GM19372 (cell line): Measurements from ENCODE around the gene ANP32A.

ENCODE experiments used
- ATAC-seq: cut with Tn5 transposase; IDR thresholded peaks from one replicate; pipeline ENCODE4 v1.9.1; 2021; ENCODE audit warnings: mild to moderate bottlenecking, low read depth, moderate library complexity; ENCODE audit not compliant: unreplicated experiment

The ANP32A gene

GRCh38 chr15:68800875-68801274, 19.8 kb downstream of the ANP32A start:
- ATAC-seq: no peak

GRCh38 chr15:68798346-68799094, 22.2 kb downstream of the ANP32A start:
- no peak for ATAC-seq

GRCh38 chr15:68797599-68798345, 22.9 kb downstream of the ANP32A start:
- ATAC-seq: no peak

GRCh38 chr15:68797191-68797590, 23.5 kb downstream of the ANP32A start:
- ATAC-seq: no peak

GRCh38 chr15:68796576-68796975, 24.1 kb downstream of the ANP32A start:
- ATAC-seq: no peak

GRCh38 chr15:68795298-68795848, 25.3 kb downstream of the ANP32A start:
- peak; percentile 58 for ATAC-seq

DNA sequence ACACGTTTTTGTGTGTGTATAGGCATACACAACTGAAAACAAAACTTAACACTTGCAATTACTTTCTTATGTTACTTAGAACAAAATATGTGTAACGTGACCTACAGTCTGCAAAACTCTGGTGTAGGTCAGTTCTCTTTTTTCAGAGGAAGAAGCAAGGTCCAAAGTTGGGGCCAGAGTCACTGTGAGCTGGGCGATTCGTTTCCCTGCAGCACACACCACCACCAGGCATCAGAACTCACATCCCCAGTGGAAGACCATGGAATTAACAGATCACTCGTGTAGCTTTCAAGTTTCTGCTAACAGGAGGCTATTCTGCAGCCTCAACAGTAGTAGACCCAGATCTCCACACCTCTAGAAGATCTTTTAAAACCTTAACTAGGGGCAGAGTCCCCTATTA, 25.8 kb downstream of the ANP32A start:
- ATAC-seq: no peak

GRCh38 chr15:68794307-68794706, 26.4 kb downstream of the ANP32A start:
- no peak for ATAC-seq

DNA sequence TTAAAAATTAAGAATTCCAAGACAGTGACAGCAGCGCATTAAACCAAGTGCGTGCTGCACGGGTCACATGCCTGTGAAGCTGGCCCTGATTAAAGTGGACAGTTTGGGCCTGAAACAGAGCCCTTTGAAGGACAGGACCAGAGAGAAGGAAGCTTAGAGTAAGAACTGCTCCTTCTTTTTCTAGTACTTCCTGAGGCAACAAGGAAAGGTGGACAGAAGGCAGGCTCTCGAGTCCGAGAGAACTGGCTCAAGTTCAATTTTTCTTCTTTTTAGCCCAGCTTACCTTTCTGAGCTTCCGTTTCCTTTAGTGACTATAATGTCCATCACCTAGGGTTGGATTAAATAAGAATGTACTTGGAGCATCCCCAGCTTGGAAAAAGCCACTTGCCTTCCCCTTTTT, 26.9 kb downstream of the ANP32A start:
- ATAC-seq: no peak

GRCh38 chr15:68792901-68793766, 27.6 kb downstream of the ANP32A start:
- ATAC-seq: no peak

GRCh38 chr15:68791431-68792283, 29.0 kb downstream of the ANP32A start:
- peak; percentile 51 for ATAC-seq

DNA sequence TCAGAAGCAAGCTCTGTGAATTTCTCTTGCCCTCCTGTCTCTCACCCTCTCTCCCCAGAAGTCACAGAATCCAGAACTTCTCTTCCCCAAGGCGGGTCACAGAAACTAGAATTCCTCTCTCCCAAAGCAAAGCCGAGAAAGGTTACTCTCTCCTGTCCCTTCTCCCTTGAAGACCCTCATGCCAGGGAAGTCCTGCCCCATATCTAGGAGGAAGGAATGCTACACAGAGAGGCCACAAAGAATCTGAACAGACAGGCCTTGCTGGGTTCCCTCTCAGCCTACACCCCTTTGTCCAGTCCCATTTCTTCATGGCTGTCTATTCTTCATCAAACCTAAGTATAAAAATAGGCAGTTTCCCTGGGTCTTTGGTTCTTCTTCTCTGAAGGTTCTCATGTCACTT, 29.8 kb downstream of the ANP32A start:
- no peak for ATAC-seq

- no peak for ATAC-seq
These were observed 30.5 kb downstream of the ANP32A start for GRCh38 chr15:68790242-68790575.

GRCh38 chr15:68789534-68790241, 31.0 kb downstream of the ANP32A start:
- no peak for ATAC-seq

DNA sequence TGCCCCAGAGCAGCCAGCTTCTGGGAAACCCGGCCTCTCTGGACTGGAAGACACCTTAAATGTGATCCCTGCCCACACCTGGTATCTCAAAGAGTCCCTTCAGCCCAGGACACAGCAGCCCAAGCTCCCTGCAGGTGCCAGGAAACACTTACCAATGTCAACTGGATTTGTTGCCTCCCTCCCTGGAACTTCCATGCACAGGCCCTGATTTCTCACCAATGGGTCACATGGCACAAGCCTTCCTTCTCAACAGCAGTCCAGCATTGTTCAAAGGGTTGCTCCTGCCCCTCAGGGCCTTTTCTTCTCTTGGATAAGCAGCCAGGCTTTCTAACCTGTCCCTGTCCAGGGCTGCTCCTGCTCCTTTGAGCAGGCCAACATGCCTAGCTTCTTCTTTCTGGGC, 31.6 kb downstream of the ANP32A start:
- no peak for ATAC-seq

DNA sequence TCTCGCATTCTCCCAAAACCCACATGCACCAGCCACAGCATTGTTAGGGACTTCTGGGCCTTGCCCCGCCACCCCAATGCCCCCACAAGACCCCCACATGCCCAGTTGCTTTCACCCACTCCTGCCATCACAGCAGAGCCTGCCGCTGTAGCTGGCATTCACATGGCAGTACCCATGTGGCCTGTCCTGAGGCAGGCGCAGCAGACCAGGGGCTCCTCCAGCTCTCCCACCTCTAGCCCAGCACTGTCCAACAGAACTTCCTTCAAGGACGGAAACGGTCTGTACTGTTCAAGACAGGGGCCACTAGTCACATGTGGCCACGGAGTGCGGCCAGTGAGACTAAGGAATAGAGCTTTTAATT, 32.5 kb downstream of the ANP32A start:
- ATAC-seq: no peak

DNA sequence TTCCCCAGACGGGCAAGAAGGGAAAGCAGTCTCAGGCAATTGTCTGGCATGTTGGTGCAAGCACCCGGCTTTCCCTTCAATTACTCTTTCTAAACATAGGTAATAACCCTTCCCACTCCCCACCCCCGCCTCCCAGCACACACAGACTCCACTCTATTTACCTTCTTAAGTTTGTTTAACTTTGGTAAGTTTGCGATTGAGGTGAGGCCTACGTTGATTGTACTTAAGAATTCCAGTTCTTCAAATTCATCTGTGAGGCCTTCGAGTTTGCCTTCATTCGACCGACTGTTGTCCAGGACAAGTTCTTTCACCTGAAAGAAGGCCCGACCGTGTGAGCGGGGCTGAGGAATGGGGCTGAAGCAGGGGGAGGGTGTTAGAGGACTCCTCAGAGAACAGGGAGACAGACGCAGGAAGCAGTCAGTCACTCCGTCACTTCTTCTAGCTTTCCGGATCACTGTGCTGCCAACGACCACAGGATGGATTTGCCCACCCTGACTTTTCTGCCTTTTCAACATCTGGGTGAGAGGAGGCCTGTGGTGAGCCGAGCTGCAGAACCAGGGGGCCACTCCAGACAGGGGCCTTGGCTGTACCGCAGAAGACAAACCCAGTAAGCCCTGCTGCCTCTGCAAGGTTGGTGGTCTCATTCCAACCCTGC, 33.0 kb downstream of the ANP32A start:
- ATAC-seq: no peak

DNA sequence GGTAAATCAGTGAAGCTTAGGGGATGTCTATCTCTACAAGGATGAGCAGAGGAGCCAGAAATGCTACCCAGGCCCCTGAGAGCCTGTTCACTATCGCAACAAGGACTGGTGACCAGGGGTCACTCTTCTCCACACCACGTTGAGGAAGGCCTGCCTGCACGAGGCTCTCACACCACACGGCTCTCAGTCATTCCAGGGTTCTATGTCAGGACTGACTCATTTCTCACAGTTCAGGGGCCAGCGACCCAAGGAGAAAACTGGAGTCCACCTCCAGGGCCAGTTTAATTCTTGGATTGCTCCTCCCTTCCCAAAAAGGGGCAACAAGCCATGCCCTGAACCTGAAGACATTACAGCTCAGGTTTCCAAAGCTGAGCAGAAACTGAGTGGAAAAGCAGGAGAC, 33.9 kb downstream of the ANP32A start:
- no peak for ATAC-seq

DNA sequence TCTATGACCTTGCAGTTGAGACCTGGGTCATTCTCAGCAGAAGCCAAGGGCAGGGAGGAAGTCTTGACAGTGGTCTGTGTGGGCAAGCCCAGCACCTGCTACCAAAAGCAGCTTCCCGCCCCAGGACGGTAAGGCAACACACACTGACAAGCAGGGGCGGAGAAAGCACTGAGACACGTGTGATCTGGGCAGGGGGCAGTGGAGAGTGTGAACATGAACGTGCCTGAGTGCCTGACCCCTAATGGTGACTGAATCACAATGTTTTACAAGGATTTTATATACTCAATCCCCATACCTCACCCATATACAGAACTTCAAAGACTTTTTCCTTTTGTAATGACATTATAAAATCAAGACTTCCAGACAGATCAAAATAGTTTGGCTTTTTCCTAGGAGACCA, 35.2 kb downstream of the ANP32A start:
- ATAC-seq: no peak
